ENCODE data around the gene DENND2A. TPM values are rescaled to one million over a fixed set of nuclear protein-coding genes. Genes with fewer than 3 reads are reported as not detected.
A peak's percentile ranks its signal among the peaks of the same experiment; 100 is the strongest.

DENND2A gene
- total RNA-seq, 2 experiments from 2014 or later = not detected

DNA sequence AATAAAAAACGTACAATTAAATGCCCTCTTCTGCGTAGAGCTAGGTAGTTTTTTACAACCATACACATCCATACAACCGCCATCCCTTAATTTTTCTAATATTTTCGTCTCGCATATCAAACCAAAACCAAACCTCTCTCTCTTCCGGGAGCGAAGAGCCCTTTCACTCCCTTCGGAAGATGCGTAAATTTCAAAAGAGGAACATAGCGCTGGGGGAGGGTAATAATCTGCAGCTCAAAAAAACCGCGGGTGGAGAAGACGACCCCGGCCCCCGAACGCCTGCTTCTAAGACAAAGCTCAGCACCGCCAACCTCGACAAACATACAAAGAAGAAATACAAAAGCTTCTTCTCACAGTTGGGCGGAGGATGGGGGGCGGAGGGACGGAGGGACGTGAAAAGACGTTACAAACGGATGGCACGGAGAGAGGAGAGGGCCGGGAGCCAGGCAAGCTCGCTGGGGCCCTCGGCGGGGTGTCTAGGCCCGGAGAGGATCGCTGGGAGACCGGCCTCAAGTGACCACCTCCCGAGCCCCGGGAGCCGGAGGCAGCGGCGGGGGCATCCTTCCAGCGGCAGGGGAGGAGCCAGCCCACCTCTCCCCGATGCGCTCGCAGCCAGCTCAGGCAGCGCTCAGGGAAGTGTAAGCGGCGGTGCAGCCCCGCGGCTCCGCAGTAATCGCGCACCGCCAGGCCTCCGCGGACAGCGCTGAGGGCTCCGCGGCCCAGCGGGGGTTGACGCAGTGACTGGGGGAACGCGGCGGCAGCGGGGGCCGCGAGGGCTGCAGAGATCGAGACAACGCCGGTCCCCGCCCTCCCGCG lies 162.2 kb downstream of the DENND2A start:
- DNase-seq = peak; percentile 46
- CTCF ChIA-PET = interaction anchor here (0.5 to 1.9 kb wide), 6 partner anchors 11 to 1461 kb away, joined by 3 to 6 read pairs (median 4); no protein-coding TSS in a partner anchor

DNA sequence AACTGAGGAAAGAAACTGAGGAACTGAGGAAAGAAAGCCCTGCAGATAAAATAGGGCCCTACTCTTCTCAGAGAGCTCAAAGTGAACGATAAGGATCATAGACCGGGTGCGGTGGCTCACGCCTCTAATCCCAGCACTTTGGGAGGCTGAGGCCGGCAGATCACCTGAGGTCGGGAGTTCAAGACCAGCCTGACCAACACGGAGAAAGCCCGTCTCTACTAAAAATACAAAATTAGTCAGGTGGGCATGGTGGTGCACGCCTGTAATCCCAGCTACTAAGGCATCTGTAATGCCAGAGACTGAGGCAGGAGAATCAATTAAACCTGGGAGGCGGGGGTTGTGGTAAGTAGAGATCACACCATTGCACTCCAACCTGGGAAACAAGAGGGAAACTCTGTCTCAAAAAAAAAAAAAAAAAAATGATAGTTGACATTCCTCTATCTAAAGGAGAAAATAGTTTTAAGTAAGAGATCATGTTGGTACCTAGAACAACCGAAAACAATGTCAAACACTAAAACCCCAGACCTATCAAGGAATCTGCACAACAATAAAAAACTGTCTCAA lies 163.8 kb downstream of the DENND2A start:
- ChIA-PET POLR2A (interaction anchor here (0.6 to 1.0 kb wide), 4 partner anchors 8 to 1987 kb away, joined by 3 to 4 read pairs (median 4); no protein-coding TSS in a partner anchor), CTCF (interaction anchor here (0.6 to 2.2 kb wide), 9 partner anchors 9 to 22 kb away, joined by 3 to 8 read pairs (median 3); no protein-coding TSS in a partner anchor)
- H3K27ac Mint-ChIP-seq = peak overlapping the region; percentile 93
- peak overlapping the region; percentile 96 for H3K4me3 Mint-ChIP-seq
- H3K9me3 Mint-ChIP-seq = no peaks in the 10 kb centered on the region
- H3K4me1 Mint-ChIP-seq = peaks cover 32% of the 10 kb centered on the region
- no peaks in the 10 kb centered on the region for H3K27me3 Mint-ChIP-seq
- peaks cover 8% of the 10 kb centered on the region for H3K36me3 Mint-ChIP-seq (ENCODE audit: low read depth)
- DNase-seq = no peak

More for the DNA sequence above, 162.2 kb downstream of the DENND2A start:
- H3K4me1 Mint-ChIP-seq = peaks cover 32% of the 10 kb centered on the region
- peak overlapping the region; percentile 96 for H3K4me3 Mint-ChIP-seq
- no peaks in the 10 kb centered on the region for H3K9me3 Mint-ChIP-seq
- POLR2A ChIA-PET = interaction anchor here (0.6 to 0.7 kb wide), 2 partner anchors 96 to 103 kb away, joined by 3 to 4 read pairs; no protein-coding TSS in a partner anchor
- peaks cover 8% of the 10 kb centered on the region for H3K36me3 Mint-ChIP-seq (ENCODE audit: low read depth)
- H3K27ac Mint-ChIP-seq = peak overlapping the region; percentile 93
- H3K27me3 Mint-ChIP-seq = peaks cover 3% of the 10 kb centered on the region

DNA sequence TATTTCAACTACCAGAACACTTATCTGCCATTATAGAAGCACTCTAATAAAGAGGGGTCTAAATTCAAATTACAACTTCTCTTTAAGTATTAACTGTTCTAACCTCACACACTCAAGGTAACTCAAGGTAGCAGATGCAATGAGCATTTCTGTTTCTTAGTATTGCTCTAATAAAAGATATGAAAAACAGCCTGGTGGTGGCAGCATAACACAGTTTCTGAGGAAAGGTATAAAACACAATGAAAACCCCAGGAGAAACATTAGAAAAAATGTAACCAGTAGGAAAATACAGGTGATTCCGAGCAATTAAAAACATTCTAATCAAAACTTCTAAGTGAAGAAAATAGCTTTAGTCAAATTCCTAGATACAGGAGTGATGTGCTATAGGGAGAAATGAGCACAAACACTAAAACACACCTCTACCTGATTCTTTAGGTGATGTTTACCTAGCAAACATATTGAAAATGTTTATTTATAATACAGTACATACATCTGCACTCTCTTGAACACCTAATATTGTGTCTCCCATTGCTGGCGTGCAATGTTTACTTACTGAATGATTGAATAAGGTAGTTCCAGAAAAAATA lies 164.8 kb downstream of the DENND2A start:
- H3K9me3 Mint-ChIP-seq = no peaks in the 10 kb centered on the region
- H3K4me1 Mint-ChIP-seq = peaks cover 32% of the 10 kb centered on the region
- peak overlapping the region; percentile 33 for H3K4me3 Mint-ChIP-seq
- CTCF ChIA-PET = interaction anchor here (0.7 to 2.2 kb wide), 4 partner anchors 11 to 16 kb away, joined by 3 to 8 read pairs (median 3); no protein-coding TSS in a partner anchor
- H3K27ac Mint-ChIP-seq = peak overlapping the region; percentile 47
- POLR2A ChIA-PET = no interaction called here
- peak; percentile 71 for DNase-seq
- H3K36me3 Mint-ChIP-seq (ENCODE audit: low read depth) = peaks cover 11% of the 10 kb centered on the region
- no peaks in the 10 kb centered on the region for H3K27me3 Mint-ChIP-seq

Other genes with a start within 250 kb of the DENND2A start
- gene SLC37A3, start 242.3 kb downstream of the DENND2A start, total RNA-seq = 10 to 100 TPM; 24.9 to 28.5 TPM
- 1 to 10 TPM; 6.9 to 7.2 TPM for gene RAB19, start 236.8 kb downstream of the DENND2A start, total RNA-seq
- gene MKRN1, start 161.3 kb downstream of the DENND2A start, total RNA-seq = 10 to 100 TPM; 84.5 to 86.9 TPM
- gene ADCK2, start 32.1 kb upstream of the DENND2A start, total RNA-seq = 10 to 100 TPM; 19.7 to 25.8 TPM
- 100 to 1,000 TPM; 161 to 201 TPM for gene NDUFB2, start 55.9 kb upstream of the DENND2A start, total RNA-seq

All from activated CD4-positive, alpha-beta T cell treated with anti-CD3 and anti-CD28 coated beads, Interleukin-2, amount 10 ng/mL, durations not matched to agents 7 days and 5 days (primary cell).